Panc1 (cell line): Measurements from ENCODE around the gene PLA1A.

Experiments used
- CTCF ChIP-seq: fragments of 450-650 bp; IDR thresholded peaks from 2 replicates; pipeline ENCODE4 v1.5.1; 2017; ENCODE audit warnings: mild to moderate bottlenecking
- POLR2AphosphoS5 ChIP-seq: IDR thresholded peaks from 2 replicates; pipeline ENCODE4 v1.6.1; 2012; ENCODE audit warnings: mild to moderate bottlenecking, low read depth, low read length, moderate library complexity

- TF ChIP-seq POLR2AphosphoS5 (no peak), CTCF (no peak)
These were observed 42.0 kb downstream of the PLA1A start for GRCh38 chr3:119639494-119640350.
